Amygdala (tissue), 56 donors: Measurements from ENCODE around the gene MCHR2.
A peak's percentile ranks its signal among the peaks of the same experiment; 100 is the strongest.
"Not testable (repeated sequence)": the region's sequence is repeated elsewhere in the genome, so short reads cannot be mapped to it uniquely, and the experiment has no call there.

ENCODE experiments used
- DNase-seq, 56 donors: peaks; one replicate each; lab custom pipeline; 2025; lab: John Stamatoyannopoulos, UW

Gene MCHR2, protein sequence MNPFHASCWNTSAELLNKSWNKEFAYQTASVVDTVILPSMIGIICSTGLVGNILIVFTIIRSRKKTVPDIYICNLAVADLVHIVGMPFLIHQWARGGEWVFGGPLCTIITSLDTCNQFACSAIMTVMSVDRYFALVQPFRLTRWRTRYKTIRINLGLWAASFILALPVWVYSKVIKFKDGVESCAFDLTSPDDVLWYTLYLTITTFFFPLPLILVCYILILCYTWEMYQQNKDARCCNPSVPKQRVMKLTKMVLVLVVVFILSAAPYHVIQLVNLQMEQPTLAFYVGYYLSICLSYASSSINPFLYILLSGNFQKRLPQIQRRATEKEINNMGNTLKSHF

DNA sequence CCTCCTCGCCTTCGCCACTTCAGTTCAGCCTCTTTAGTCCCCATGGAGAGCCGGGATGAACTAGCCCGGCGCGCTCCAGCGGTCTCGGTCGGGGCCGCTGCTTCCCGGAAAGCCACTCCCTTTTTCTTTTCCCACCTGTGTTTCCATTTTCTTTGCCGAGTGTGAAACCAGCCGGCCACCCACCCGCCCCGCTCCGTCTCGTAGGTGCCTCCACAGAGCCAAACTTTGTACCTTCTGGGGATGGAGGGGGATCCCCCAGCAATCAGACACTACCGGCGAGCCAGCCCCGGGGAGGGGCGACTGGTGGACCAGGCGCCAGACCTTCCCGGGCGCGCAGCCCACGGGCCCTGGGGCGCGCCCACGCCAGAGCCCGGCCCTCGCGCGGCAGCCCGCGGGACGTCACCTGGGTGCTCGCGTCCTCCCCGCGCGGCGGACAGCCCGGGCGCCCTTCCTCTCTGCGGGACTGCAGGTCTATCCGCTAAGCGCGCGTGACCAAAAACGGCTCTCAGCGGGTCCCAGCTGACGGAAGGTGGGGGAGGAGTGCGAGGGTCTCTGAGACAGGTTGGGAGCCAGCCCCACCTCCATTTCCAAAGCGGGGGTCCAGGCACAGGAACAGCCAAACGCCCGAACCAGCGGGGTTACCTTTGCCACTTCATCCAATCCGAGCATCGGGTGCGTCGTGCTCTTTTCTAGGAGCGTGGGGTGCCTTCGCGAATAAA is at the start of gene MCHR2:
MCHR2 (minus strand) TSS at position 691 of the 719 bp plus-strand sequence. CDS start 38,076 bp downstream, outside the sequence.
- DNase-seq = peak in 7 of 56 donors; percentile 2 to 29 (median 18)

DNA sequence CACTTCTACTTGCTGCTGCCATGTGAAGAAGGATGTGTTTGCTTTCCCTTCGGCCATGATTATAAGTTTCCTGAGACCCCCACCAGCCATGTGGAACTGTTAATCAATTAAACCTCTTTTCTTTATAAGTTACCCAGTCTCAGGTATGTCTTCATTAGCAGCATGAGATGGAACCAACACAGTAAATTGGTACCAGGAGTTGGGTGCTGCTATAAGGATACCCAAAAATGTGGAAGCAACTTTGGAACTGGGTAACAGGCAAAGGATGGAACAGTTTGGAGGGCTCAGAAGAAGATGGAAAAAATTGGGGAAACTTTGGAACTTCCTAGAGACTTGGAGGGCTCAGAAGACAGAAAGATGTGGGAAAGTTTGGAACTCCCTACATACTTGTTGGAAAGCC is 44.5 kb upstream of the MCHR2 start:
- not testable (repeated sequence) for DNase-seq

GRCh38 chr6:100035873-100036653 is 42.0 kb upstream of the MCHR2 start:
- DNase-seq = no peak

DNA sequence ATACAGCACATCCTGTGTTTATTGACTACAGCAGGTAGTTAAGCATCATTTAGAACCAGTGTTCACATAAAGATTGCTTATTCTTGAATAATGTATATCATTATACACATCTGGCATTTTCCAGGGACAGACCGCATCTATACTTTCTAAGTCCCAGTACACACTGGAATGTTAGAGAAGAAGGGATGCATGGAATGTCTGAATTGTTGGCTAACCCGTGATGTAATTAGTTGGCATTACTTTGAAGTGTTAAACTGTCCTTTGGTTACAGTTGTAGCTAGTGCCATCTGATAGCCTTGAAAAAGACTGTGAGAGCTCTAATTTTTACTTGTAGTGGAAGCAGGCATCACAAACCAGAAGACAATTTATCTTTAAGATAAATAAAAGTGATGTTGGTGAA is 29.8 kb upstream of the MCHR2 start:
- DNase-seq = no peak

DNA sequence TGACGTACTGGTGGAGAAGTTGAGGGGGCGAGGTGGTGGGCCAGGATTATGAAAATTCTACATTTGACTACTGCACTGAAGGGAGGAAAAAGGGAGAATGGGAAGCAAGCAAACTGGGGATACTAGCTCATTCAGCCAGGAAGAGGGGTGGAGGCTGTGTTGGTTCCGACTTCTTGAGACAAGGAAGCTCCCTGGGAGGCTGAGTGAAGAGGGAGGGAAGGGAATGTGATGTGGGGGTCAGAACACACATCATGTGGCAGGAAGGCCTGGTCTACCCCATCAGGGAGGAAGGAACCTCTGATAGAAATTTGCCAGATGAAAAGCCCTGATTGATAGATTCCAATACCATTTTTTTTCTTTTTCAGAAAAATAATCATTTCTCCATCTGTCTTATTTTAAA is 28.8 kb upstream of the MCHR2 start:
- no peak for DNase-seq

- DNase-seq = no peak
These were observed 14.8 kb upstream of the MCHR2 start for GRCh38 chr6:100008857-100009256.

- peak in 30 of 56 donors; percentile 0 to 71 (median 34) for DNase-seq
These were observed 7.9 kb upstream of the MCHR2 start for GRCh38 chr6:100001915-100002388.

GRCh38 chr6:99997141-99997540 is 3.1 kb upstream of the MCHR2 start:
- no peak for DNase-seq

- DNase-seq = no peak
These were observed 1.9 kb upstream of the MCHR2 start for GRCh38 chr6:99995916-99996315.

DNA sequence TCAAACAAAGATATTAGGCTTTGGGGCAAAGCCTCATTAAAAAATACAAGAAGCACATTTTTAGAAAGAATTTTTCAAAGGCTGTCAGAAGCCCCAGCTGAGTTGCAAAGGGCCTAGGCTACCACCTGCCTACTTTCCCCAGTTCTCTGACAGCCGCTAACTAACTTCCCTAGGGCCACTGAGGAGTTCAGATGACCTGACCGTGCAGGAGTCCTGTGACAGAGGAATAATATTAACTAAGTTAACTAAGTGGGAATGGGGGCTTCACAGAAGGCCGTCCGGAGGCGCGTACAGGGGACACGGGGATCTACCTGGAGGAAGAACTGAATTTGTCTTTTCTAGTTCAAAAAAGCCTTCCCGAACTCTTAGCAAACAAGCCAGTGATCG is 884 bp downstream of the MCHR2 start:
- DNase-seq = no peak

GRCh38 chr6:99991955-99992354 is 2.1 kb downstream of the MCHR2 start:
- no peak for DNase-seq

GRCh38 chr6:99980741-99981140 is 13.3 kb downstream of the MCHR2 start:
- no peak for DNase-seq

- DNase-seq = no peak
These were observed 14.1 kb downstream of the MCHR2 start for GRCh38 chr6:99979953-99980352.

DNA sequence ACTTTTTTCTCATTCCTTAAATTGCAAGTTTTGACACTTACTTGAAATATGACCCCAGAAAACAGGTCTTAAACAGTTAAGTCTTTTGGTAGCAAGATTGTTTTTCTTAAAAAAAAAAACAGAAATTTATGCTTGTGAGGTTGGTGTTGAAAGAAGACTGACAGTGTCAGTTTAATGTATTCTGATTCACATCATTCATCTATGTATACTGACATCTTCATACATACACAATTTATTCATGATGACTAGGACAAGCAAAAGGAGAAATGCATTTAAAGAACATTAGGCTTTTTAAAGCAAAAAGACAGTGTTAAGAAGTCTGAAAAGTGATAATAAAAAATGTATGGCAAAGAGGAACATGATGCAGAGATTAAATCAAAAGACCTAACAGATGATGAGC is 27.0 kb downstream of the MCHR2 start:
- DNase-seq = no peak

DNA sequence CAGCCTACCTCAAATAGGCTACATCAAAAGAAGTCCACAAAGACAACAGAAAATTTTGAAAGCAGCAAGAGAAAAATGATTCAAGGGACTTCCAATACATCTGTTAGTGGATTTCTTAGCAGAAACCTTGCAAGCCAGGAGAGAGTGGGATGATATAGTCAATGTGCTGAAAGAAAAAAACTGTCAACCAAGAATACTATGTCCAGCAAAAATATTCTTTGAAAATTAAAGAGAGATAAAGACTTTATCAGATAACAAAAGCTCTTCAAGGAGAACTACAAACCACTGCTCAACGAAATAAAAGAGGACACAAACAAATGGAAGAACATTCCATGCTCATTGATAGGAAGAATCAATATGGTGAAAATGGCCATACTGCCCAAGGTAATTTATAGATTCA is 34.0 kb downstream of the MCHR2 start:
- no peak for DNase-seq

DNA sequence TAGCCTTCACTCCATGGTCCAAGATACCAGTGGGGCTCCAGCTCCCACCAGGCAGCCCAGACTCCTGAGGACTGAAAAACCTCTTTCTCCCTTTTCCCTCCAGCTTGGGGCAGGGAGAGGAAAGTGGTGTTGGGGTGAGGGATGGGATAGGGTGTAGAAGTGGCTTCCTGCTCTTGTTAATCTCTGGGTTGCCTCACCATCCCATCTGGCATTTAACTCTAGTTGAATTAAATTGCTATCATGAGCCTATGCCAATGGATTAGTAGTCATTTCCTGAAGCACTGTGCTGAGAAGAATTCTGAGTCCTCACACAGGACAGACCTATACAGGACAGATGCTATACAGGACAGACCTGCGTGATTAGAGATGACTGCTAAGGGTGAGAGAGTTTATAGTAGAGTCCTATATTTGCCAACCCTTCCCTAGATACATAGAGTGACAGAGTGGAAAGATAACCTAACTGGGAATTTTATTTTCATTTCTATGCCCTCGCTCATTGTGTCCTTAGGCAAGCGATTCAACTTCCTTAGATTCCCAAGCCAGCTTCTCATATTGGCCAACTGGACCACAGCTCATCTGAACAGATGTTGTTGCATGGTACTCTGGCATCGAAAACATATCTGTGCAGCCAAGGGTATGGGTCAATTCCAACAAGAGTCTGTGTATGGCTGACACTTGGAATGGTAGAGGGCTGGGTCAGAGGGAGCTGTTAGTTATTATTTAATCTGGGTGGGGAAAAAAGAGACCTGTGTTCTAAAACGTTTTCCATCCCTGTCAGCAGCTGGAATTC is 42.8 kb downstream of the MCHR2 start:
- no peak for DNase-seq

- no peak for DNase-seq
These were observed 48.0 kb downstream of the MCHR2 start for GRCh38 chr6:99946005-99946404.

GRCh38 chr6:99943846-99944245 is 50.2 kb downstream of the MCHR2 start:
- DNase-seq = no peak

- no peak for DNase-seq
These were observed 53.4 kb downstream of the MCHR2 start for GRCh38 chr6:99940582-99940981.

DNA sequence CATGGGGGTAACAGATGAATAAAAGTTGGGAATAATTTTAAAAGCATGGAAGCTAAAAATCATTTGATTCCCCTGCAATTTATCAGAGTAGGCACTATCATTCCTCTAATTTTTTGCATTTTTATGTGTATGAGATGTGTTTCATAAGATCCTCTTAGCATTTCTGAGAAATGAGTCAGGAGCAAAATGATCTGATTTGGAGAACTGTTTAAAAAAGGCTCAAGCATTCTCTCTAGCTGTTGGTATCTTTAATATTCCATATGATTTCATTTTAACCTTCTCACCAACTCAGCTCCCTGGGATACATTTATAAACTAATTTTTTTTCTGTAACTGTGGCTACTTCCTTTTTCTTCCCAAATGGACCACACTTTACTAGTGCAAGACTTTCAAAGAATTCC is 60.9 kb downstream of the MCHR2 start:
- DNase-seq = no peak
